Measurements from ENCODE around the gene UBE2F.

The UBE2F gene

GRCh38 chr2:237966565-237967462 is at the start of gene UBE2F:
Gene UBE2F, plus strand, starts transcription at chr2:237967014. Its CDS starts 6,094 bp downstream, at chr2:237973108.
- Histone ChIP-seq H3K9ac (ENCODE audit: low read length) (peak within 1 kb of the TSS; percentile 66), H3K4me1 (ENCODE audit: control insufficient read depth, insufficient read depth, low read length) (peaks cover 15% of the 10 kb centered on the region), H3K9me3 (ENCODE audit: control insufficient read depth, low read length) (no peaks in the 10 kb centered on the region), H3K36me3 (ENCODE audit: control insufficient read depth, insufficient read depth, low read length) (no peaks in the 10 kb centered on the region), H3K27me3 (ENCODE audit: control insufficient read depth, insufficient read depth, low read length) (no peaks in the 10 kb centered on the region), H3K4me3 (ENCODE audit: low read length) (peak within 1 kb of the TSS; percentile 80)

DNA sequence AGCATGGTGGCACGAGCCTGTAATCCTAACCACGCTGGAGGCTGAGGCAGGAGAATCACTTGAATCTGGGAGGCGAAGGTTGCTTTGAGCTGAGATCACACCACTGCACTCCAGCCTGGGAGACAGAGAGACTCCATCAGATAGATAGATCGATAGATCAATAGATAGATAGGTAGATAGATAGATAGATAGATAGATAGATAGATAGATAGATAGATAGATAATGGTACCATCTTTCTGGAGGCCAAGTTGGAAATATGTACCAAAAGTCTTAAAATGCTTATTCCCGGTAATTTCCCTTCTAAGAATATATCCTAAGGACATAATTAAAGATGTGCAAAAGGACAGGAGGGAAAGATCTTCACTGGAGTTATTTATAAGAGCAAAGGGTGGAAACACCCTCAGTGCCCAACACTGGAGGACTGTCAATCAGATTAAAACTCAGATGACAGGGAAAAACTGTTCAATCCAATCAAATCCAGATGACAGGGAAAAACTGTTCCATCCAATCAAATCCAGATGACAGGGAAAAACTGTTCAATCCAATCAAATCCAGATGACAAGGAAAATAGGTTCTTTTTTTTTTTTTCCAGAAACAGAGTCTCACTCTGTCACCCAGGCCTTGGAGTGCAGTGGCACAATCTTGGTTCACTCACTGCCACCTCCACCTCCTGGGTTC is 49.0 kb upstream of the UBE2F start:
- Histone ChIP-seq H3K36me3 (ENCODE audit: control insufficient read depth, insufficient read depth, low read length) (no peaks in the 10 kb centered on the region), H3K27me3 (ENCODE audit: control insufficient read depth, insufficient read depth, low read length) (no peaks in the 10 kb centered on the region), H3K4me3 (ENCODE audit: low read length) (no peak overlapping the region), H3K9ac (ENCODE audit: low read length) (no peak overlapping the region), H3K4me1 (ENCODE audit: control insufficient read depth, insufficient read depth, low read length) (no peaks in the 10 kb centered on the region), H3K9me3 (ENCODE audit: control insufficient read depth, low read length) (no peaks in the 10 kb centered on the region)

DNA sequence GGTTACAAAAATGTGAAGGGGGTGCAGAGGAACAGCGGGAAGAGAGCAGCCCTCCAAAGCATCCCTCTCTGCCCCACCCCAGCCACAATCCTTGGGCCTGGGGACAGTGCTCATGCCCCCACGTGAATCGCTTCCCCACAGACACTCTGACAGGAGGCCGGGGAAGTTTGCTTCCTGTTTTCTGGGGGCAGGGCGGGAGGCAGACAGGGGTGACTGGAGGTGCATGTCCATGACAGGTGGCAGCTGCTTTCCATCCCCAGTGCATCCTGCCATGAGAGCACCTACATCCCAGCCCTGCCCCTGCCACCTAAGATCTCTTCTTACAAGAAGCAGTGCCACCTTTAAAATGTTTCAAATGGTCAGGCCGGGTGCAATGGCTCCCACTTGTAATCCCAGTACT is 47.2 kb upstream of the UBE2F start:
- Histone ChIP-seq H3K4me3 (ENCODE audit: low read length) (no peak overlapping the region), H3K9ac (ENCODE audit: low read length) (no peak overlapping the region)

DNA sequence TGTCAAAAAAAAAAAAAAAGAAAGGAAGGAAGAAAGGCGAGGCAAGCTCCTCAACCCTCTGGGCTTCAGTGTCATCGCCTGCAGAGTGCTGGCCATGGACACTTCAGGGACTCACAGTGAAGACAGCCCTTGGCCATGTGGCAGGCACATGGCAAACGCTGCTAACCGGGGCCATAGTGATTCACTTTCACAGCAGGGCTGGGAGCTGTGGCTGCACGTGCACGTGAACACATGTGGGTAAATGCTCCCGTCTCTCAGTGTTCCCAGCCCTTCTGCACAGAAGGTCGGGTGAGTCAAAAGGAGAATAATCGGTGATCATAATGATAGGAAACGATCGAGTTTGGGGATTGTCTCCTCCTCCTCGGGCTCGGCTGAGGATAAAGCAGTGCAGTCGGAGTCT is 46.1 kb upstream of the UBE2F start:
- Histone ChIP-seq H3K36me3 (ENCODE audit: control insufficient read depth, insufficient read depth, low read length) (no peaks in the 10 kb centered on the region), H3K4me1 (ENCODE audit: control insufficient read depth, insufficient read depth, low read length) (no peaks in the 10 kb centered on the region), H3K9me3 (ENCODE audit: control insufficient read depth, low read length) (no peaks in the 10 kb centered on the region), H3K4me3 (ENCODE audit: low read length) (no peak overlapping the region), H3K9ac (ENCODE audit: low read length) (no peak overlapping the region), H3K27me3 (ENCODE audit: control insufficient read depth, insufficient read depth, low read length) (no peaks in the 10 kb centered on the region)

More for the DNA sequence above, 47.2 kb upstream of the UBE2F start:
- no peaks in the 10 kb centered on the region for H3K4me1 ChIP-seq (ENCODE audit: control insufficient read depth, insufficient read depth, low read length)
- H3K27me3 ChIP-seq (ENCODE audit: control insufficient read depth, insufficient read depth, low read length), result no peaks in the 10 kb centered on the region
- H3K36me3 ChIP-seq (ENCODE audit: control insufficient read depth, insufficient read depth, low read length), result no peaks in the 10 kb centered on the region
- no peaks in the 10 kb centered on the region for H3K9me3 ChIP-seq (ENCODE audit: control insufficient read depth, low read length)

DNA sequence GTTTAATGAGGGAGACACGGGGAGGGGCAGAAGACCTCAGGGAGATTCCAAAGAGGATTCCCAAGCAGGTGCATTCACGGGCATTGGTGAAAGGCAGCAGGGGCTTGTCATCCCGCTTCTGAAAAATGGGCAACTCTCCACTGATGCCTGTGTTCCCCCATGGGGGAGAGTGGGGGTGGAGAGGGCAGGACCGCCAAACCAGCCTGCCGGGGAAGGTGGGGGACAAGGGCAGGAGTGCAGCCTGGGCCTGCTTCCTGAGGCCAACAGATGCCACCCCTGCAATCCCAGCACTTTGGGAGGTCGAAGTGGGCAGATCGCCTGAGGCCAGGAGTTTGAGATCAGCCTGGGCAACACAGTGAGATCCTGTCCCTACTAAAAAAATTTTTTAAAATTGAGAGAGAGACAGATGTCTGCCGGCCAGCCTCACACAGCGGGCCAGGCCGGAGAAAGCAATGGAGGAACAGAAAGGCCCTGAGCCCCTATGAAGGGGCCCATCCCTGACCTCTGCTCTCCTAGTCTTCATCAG is 44.8 kb upstream of the UBE2F start:
- Histone ChIP-seq H3K27me3 (ENCODE audit: control insufficient read depth, insufficient read depth, low read length) (no peaks in the 10 kb centered on the region), H3K4me1 (ENCODE audit: control insufficient read depth, insufficient read depth, low read length) (no peaks in the 10 kb centered on the region), H3K4me3 (ENCODE audit: low read length) (no peak overlapping the region), H3K9me3 (ENCODE audit: control insufficient read depth, low read length) (no peaks in the 10 kb centered on the region), H3K36me3 (ENCODE audit: control insufficient read depth, insufficient read depth, low read length) (no peaks in the 10 kb centered on the region), H3K9ac (ENCODE audit: low read length) (no peak overlapping the region)

DNA sequence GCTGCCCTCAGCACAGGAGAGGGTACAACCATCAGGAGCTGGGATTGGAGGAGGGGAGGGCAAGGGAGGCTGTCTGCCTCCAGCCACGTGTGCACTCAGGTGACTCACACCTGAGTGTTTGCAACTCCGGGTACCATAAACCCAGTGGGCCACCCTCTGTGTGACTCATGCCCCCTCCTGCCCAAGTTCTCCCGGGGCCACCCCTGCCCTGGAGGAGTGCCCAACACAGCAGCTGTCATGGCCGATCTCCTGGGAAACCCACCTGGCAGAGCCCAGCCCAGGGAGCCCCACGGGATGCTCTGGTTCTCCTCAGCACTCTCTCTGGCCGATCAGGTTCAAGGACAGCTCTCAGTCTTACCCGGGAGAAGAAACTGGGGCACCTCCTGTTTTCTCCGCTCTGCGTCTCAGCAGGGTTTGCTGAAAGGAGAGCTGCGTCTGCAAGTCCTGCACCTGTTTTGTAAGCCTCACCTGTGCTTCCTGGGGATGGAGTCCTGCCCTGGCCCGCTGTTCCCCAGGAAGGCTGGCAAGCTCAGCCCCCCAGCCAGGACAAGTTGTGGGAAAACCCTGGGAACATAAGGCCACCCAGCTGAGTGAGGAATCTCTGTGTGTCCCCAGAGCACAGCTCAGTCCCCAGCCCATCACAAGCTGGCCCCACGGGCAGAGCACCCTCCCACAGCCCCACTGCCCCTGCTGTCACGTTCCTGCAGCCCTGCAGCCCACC is 44.0 kb upstream of the UBE2F start:
- Histone ChIP-seq H3K36me3 (ENCODE audit: control insufficient read depth, insufficient read depth, low read length) (no peaks in the 10 kb centered on the region), H3K4me1 (ENCODE audit: control insufficient read depth, insufficient read depth, low read length) (no peaks in the 10 kb centered on the region), H3K27me3 (ENCODE audit: control insufficient read depth, insufficient read depth, low read length) (no peaks in the 10 kb centered on the region), H3K4me3 (ENCODE audit: low read length) (no peak overlapping the region), H3K9ac (ENCODE audit: low read length) (peak overlapping the region; percentile 14), H3K9me3 (ENCODE audit: control insufficient read depth, low read length) (no peaks in the 10 kb centered on the region)

DNA sequence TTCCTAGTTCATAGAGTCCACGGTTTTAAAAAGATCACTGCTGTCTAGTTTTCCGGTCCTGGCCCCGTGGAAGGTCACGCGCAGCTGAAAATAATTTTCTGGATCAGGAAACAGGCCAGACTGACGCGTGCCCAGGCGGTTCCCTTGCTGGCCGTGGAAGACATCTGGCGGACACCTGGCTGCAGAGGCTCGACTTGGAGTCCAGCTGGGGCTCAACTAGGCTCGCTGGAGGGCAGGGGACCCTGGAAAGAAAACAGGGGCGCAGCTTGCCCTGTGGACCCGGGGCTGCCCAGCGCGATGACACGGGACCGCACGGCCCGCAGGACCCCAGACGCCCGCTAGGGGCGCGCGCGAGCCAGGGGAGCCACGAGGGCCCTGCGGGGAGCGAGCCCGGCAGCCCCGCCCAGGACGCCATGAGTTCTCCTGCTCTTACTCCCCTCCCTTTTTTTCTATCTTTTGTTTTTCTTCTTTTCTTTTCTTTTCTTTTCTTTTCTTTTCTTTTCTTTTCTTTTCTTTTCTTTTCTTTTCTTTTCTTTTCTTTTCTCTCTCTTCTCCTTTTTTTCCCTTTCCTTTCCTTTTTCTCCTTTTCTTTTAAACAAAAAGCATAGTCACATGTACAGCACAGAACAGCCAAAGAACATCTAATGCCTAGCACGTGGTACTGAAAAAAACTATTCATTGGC is 43.2 kb upstream of the UBE2F start:
- Histone ChIP-seq H3K9me3 (ENCODE audit: control insufficient read depth, low read length) (no peaks in the 10 kb centered on the region), H3K27me3 (ENCODE audit: control insufficient read depth, insufficient read depth, low read length) (no peaks in the 10 kb centered on the region), H3K9ac (ENCODE audit: low read length) (peak overlapping the region; percentile 14), H3K4me3 (ENCODE audit: low read length) (no peak overlapping the region), H3K4me1 (ENCODE audit: control insufficient read depth, insufficient read depth, low read length) (no peaks in the 10 kb centered on the region), H3K36me3 (ENCODE audit: control insufficient read depth, insufficient read depth, low read length) (no peaks in the 10 kb centered on the region)

DNA sequence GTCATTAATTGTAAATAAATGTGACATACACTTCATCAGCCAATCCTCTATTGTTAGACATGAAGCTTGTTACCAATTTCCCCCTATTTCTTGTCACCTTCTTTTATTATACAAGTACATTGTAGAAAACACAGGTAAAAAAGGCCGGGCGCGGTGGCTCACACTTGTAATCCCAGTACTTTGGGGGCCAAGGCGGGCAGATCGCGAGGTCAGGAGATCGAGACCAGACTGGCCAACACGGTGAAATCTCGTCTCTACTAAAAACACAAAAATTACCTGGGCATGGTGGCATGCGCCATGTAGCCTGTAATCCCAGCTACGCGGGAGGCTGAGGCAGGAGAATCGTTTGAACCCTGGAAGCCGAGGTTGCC is 42.7 kb upstream of the UBE2F start:
- no peaks in the 10 kb centered on the region for H3K36me3 ChIP-seq (ENCODE audit: control insufficient read depth, insufficient read depth, low read length)
- no peaks in the 10 kb centered on the region for H3K4me1 ChIP-seq (ENCODE audit: control insufficient read depth, insufficient read depth, low read length)
- no peak overlapping the region for H3K4me3 ChIP-seq (ENCODE audit: low read length)
- H3K9me3 ChIP-seq (ENCODE audit: control insufficient read depth, low read length), result no peaks in the 10 kb centered on the region
- no peak overlapping the region for H3K9ac ChIP-seq (ENCODE audit: low read length)
- no peaks in the 10 kb centered on the region for H3K27me3 ChIP-seq (ENCODE audit: control insufficient read depth, insufficient read depth, low read length)

DNA sequence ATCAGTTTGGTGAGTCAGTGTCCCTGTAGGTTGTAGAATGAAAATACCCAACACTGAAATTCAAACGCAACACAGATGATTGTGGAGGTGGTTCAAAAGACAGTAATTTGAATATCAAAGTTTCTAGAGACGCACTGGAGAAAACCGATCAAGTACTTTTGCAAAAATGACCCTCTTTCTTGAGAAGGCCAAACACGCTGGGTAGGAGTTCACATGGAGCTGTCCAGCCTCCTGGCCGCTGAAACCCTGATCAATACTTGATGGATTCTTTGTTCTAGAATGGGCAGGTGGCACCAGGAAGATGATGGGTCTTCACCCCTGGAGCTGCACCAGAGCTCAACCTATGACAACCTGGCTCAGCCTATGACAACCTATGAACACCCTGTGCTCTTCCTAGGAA is 39.7 kb upstream of the UBE2F start:
- Histone ChIP-seq H3K9ac (ENCODE audit: low read length) (no peak overlapping the region), H3K4me3 (ENCODE audit: low read length) (no peak overlapping the region), H3K4me1 (ENCODE audit: control insufficient read depth, insufficient read depth, low read length) (no peaks in the 10 kb centered on the region), H3K36me3 (ENCODE audit: control insufficient read depth, insufficient read depth, low read length) (no peaks in the 10 kb centered on the region), H3K9me3 (ENCODE audit: control insufficient read depth, low read length) (no peaks in the 10 kb centered on the region), H3K27me3 (ENCODE audit: control insufficient read depth, insufficient read depth, low read length) (no peaks in the 10 kb centered on the region)

DNA sequence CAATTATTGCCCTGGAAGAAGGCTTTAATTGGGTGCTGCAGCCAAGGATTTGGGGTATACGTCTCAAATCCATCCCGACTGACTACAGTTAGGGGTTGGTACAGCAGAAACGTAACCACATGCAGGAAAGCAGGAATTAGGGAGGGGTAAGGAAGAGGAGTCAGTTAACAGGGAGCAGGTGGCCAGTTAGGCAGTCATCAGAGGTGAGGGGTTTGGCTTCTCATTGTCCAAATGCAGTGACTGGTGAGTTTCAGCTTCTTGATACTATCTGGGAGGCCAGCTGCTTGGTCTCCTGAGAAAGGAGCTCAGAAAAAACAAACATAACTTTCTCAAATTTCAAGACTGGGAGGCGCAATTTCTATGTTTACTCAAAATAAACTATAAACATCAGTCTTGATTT is 38.8 kb upstream of the UBE2F start:
- Histone ChIP-seq H3K4me1 (ENCODE audit: control insufficient read depth, insufficient read depth, low read length) (no peaks in the 10 kb centered on the region), H3K9me3 (ENCODE audit: control insufficient read depth, low read length) (no peaks in the 10 kb centered on the region), H3K27me3 (ENCODE audit: control insufficient read depth, insufficient read depth, low read length) (no peaks in the 10 kb centered on the region), H3K9ac (ENCODE audit: low read length) (no peak overlapping the region), H3K36me3 (ENCODE audit: control insufficient read depth, insufficient read depth, low read length) (no peaks in the 10 kb centered on the region), H3K4me3 (ENCODE audit: low read length) (no peak overlapping the region)

GRCh38 chr2:237929979-237930378 is 36.8 kb upstream of the UBE2F start:
- Histone ChIP-seq H3K4me3 (ENCODE audit: low read length) (no peak overlapping the region), H3K4me1 (ENCODE audit: control insufficient read depth, insufficient read depth, low read length) (no peaks in the 10 kb centered on the region), H3K36me3 (ENCODE audit: control insufficient read depth, insufficient read depth, low read length) (no peaks in the 10 kb centered on the region), H3K27me3 (ENCODE audit: control insufficient read depth, insufficient read depth, low read length) (no peaks in the 10 kb centered on the region), H3K9ac (ENCODE audit: low read length) (no peak overlapping the region), H3K9me3 (ENCODE audit: control insufficient read depth, low read length) (no peaks in the 10 kb centered on the region)
